Activated CD8-positive, alpha-beta memory T cell treated with anti-CD3 and anti-CD28 coated beads for 4 hours (primary cell): Measurements from ENCODE around the gene RNF13.

Experiments
- DNase-seq, 2 donors: peaks; one replicate each; pipeline ENCODE4 v3.0.0-alpha.2; 2020; ENCODE audit warnings: low read depth in 2 of 2

RNF13 gene

GRCh38 chr3:149812606-149813366, at the start of gene RNF13:
RNF13 (plus strand) TSS chr3:149813215; CDS start chr3:149846027, 32,812 bp downstream.
- DNase-seq, result peak; percentile 86 to 89

GRCh38 chr3:149763565-149764195, 49.3 kb upstream of the RNF13 start:
- no peak for DNase-seq

GRCh38 chr3:149764302-149764701, 48.7 kb upstream of the RNF13 start:
- no peak for DNase-seq

GRCh38 chr3:149765762-149766334, 47.2 kb upstream of the RNF13 start:
- no peak for DNase-seq

- no peak for DNase-seq
Observed at GRCh38 chr3:149767720-149768119, 45.3 kb upstream of the RNF13 start.

- DNase-seq, result no peak
Observed at GRCh38 chr3:149768704-149769103, 44.3 kb upstream of the RNF13 start.

GRCh38 chr3:149770246-149770645, 42.8 kb upstream of the RNF13 start:
- no peak for DNase-seq

GRCh38 chr3:149771652-149772271, 41.3 kb upstream of the RNF13 start:
- no peak for DNase-seq

GRCh38 chr3:149772861-149773260, 40.2 kb upstream of the RNF13 start:
- no peak for DNase-seq

GRCh38 chr3:149776170-149776569, 36.8 kb upstream of the RNF13 start:
- DNase-seq, result no peak

- DNase-seq, result no peak
Observed at GRCh38 chr3:149777414-149778214, 35.4 kb upstream of the RNF13 start.

GRCh38 chr3:149781211-149781610, 31.8 kb upstream of the RNF13 start:
- DNase-seq, result no peak

- DNase-seq, result no peak
Observed at GRCh38 chr3:149781741-149782140, 31.3 kb upstream of the RNF13 start.

GRCh38 chr3:149783576-149783975, 29.4 kb upstream of the RNF13 start:
- DNase-seq, result no peak

- no peak for DNase-seq
Observed at GRCh38 chr3:149784064-149784704, 28.8 kb upstream of the RNF13 start.

- no peak for DNase-seq
Observed at GRCh38 chr3:149790268-149790667, 22.7 kb upstream of the RNF13 start.

GRCh38 chr3:149790698-149791097, 22.3 kb upstream of the RNF13 start:
- DNase-seq, result no peak

- DNase-seq, result no peak
Observed at GRCh38 chr3:149792452-149793270, 20.4 kb upstream of the RNF13 start, which contains the start of gene ANKUB1. ANKUB1 (minus strand) TSS chr3:149792554; CDS start chr3:149792366, 188 bp downstream.

- DNase-seq, result no peak
Observed at GRCh38 chr3:149796026-149796425, 17.0 kb upstream of the RNF13 start.

GRCh38 chr3:149800693-149801092, 12.3 kb upstream of the RNF13 start:
- DNase-seq, result no peak
